Muscle layer of colon (tissue), 2 donors: ENCODE data around the gene GRIP2.

Experiments used
- H3K27ac ChIP-seq: one replicate; pipeline ENCODE4 v1.7.0; 2013; ENCODE audit warnings: low read depth, mild to moderate bottlenecking, low read length, moderate library complexity
- H3K27me3 ChIP-seq, 2 donors: one replicate each; pipeline ENCODE4 v1.7.0; 2013; ENCODE audit warnings: low read length in 2 of 2, mild to moderate bottlenecking in 2 of 2; ENCODE audit not compliant: insufficient read depth in 2 of 2, control insufficient read depth in 1 of 2
- H3K36me3 ChIP-seq: one replicate; pipeline ENCODE4 v1.7.0; 2013; ENCODE audit warnings: mild to moderate bottlenecking, low read length; ENCODE audit not compliant: insufficient read depth
- H3K4me1 ChIP-seq: one replicate; pipeline ENCODE4 v1.7.0; 2013; ENCODE audit warnings: mild to moderate bottlenecking, low read length; ENCODE audit not compliant: insufficient read depth
- H3K4me3 ChIP-seq, 2 donors: one replicate each; pipeline ENCODE4 v1.7.0; 2013; ENCODE audit warnings: low read length in 2 of 2, low read depth in 1 of 2, mild to moderate bottlenecking in 1 of 2, moderate library complexity in 1 of 2
- H3K9ac ChIP-seq: one replicate; pipeline ENCODE4 v1.7.0; 2013; ENCODE audit warnings: low read length
- H3K9me3 ChIP-seq: one replicate; pipeline ENCODE4 v1.7.0; 2013; ENCODE audit warnings: mild to moderate bottlenecking, low read length
- donor health status: abdominal sarcoma.
- donor health status: Adenocarcinoma of cecum.

The GRIP2 gene

DNA sequence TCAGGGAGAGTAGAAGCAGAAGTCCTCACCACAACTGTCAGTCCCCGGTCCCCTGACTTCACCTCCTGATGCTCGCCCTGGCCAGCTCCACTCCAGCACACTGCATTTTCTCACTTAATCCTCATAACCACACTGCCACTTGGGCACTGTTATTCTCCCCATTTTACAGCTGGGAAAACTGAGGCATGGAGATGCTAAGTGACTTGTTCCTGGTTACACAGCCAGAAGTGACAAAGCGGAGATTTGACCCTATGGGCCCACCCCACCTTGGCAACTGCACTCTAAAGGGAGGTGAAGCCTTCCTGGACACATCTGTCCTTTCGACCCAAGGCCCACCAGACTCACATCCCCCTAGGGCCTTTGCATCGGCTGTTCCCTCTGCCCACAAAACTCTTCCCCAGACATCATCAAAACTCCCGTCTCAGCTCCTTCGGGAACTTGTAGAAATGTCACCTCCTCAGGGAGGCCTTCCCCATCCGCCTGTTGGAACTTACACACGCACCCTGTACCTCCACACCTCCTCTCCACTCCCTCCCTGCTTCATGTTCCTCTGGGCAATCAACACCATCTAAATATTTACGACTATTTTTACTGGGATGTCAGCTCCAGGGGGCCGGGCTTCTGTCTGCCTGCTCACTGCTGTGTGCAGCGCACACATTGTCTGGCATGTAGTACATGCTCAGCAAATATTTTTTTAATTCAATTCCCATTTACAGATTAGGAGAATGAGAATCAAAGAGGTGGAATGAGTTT is 3.1 kb downstream of the GRIP2 start:
- peaks cover 0 to 5% of the 10 kb centered on the region in 2 donors for H3K27me3 ChIP-seq
- no peak overlapping the region for H3K27ac ChIP-seq
- no peak overlapping the region for H3K9ac ChIP-seq
- no peaks in the 10 kb centered on the region for H3K36me3 ChIP-seq
- H3K4me3 ChIP-seq, result no peak overlapping the region
- H3K9me3 ChIP-seq, result no peaks in the 10 kb centered on the region
- H3K4me1 ChIP-seq, result peaks cover 6% of the 10 kb centered on the region

DNA sequence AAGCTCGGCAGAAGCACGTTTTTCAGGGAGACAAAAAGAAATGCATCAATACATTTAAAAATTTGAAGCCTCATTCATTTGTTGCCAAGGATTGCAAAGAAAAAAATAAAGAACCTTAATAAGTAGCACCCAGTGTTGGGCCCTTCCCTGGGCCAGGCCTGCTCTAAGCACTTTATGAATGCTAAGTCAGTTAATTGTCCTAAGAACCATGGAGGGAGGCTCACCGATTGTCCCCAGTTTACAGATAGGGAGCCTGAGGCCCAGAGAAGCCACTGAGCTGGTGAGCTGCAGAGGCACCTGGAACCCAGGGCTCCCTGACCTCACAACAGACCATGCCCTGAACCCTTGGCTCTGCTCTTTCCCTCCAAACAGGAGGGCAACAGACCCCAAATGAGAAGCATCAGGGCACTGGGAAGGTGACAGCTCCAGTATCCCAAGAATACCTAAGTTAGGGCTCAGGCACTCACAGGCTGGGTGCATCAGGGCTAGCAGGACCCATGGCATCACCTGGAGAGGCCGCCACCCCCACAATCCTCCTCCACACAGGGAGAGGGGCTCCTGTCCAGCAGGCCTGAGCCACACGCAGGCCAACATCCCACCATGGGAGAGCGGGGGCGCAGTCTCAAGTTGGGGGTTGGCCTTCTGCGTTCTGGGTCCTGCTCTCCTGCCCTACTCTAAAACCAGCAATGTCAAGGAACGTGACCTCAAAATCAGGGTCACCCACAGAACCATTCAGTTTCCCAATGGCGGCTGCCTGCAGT is 3.9 kb downstream of the GRIP2 start:
- Histone ChIP-seq H3K36me3 (no peaks in the 10 kb centered on the region), H3K9ac (no peak overlapping the region), H3K4me3 (no peak overlapping the region), H3K4me1 (peaks cover 6% of the 10 kb centered on the region), H3K9me3 (no peaks in the 10 kb centered on the region), H3K27ac (no peak overlapping the region), H3K27me3 (peaks cover 0 to 5% of the 10 kb centered on the region in 2 donors)

- no peak overlapping the region for H3K27ac ChIP-seq
- no peaks in the 10 kb centered on the region for H3K9me3 ChIP-seq
- no peaks in the 10 kb centered on the region for H3K36me3 ChIP-seq
- peaks cover 6% of the 10 kb centered on the region for H3K4me1 ChIP-seq
- H3K9ac ChIP-seq, result no peak overlapping the region
- H3K4me3 ChIP-seq, result no peak overlapping the region
- H3K27me3 ChIP-seq, result peaks cover 0 to 5% of the 10 kb centered on the region in 2 donors
Measured at GRCh38 chr3:14535616-14536015, 4.5 kb downstream of the GRIP2 start.

DNA sequence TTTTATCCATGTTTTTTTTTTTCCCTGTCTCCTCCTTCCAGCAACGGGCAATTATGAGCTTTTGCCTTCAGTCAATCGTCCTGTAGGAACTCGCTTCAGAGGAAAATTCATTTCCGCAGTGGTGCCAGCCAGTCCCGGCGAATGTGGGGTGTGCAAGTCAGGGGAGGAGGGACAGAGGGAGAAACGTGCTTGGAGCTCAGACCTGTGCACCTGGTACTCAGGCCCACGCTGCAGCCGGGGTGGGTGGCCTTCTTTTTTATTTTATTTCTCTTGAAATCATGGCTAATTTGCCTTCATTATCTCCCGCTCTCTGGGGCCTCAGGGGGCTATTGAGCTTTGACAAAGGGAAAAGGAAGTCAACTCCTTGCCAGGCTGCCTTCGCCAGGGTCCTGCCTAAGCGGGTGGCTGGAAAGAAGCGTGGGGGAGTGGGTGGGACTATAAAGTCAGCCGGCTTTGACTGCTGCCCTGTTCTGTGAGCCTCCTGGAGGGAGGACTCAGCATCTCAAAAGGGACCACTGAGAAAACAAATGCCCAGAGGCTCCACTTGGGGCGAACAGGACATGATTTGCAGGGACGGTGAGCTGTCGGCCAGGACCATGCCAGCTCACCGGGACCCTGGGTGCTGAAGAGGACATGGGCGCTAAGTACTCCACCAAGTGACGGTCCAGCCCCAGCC is 5.5 kb downstream of the GRIP2 start:
- Histone ChIP-seq H3K9ac (no peak overlapping the region), H3K27me3 (no peaks in the 10 kb centered on the region), H3K36me3 (no peaks in the 10 kb centered on the region), H3K9me3 (no peaks in the 10 kb centered on the region), H3K4me3 (no peak overlapping the region), H3K4me1 (peaks cover 6% of the 10 kb centered on the region), H3K27ac (no peak overlapping the region)

- peaks cover 6% of the 10 kb centered on the region for H3K4me1 ChIP-seq
- H3K9ac ChIP-seq, result no peak overlapping the region
- H3K36me3 ChIP-seq, result no peaks in the 10 kb centered on the region
- no peak overlapping the region for H3K27ac ChIP-seq
- H3K9me3 ChIP-seq, result no peaks in the 10 kb centered on the region
- no peak overlapping the region for H3K4me3 ChIP-seq
- no peaks in the 10 kb centered on the region for H3K27me3 ChIP-seq
Measured at GRCh38 chr3:14533457-14533958, 6.6 kb downstream of the GRIP2 start.

GRCh38 chr3:14532691-14533456 is 7.3 kb downstream of the GRIP2 start:
- Histone ChIP-seq H3K27ac (no peak overlapping the region), H3K9me3 (no peaks in the 10 kb centered on the region), H3K4me1 (peaks cover 6% of the 10 kb centered on the region), H3K9ac (no peak overlapping the region), H3K27me3 (no peaks in the 10 kb centered on the region), H3K4me3 (no peak overlapping the region), H3K36me3 (no peaks in the 10 kb centered on the region)

- Histone ChIP-seq H3K9me3 (no peaks in the 10 kb centered on the region), H3K4me1 (peaks cover 6% of the 10 kb centered on the region), H3K4me3 (no peak overlapping the region), H3K36me3 (no peaks in the 10 kb centered on the region), H3K27me3 (no peaks in the 10 kb centered on the region), H3K9ac (no peak overlapping the region), H3K27ac (no peak overlapping the region)
Measured at GRCh38 chr3:14531856-14532395, 8.2 kb downstream of the GRIP2 start.

GRCh38 chr3:14528081-14528480 is 12.1 kb downstream of the GRIP2 start:
- Histone ChIP-seq H3K36me3 (no peaks in the 10 kb centered on the region), H3K9ac (no peak overlapping the region), H3K9me3 (no peaks in the 10 kb centered on the region), H3K27me3 (no peaks in the 10 kb centered on the region), H3K4me1 (peaks cover 25% of the 10 kb centered on the region), H3K27ac (no peak overlapping the region), H3K4me3 (no peak overlapping the region)

DNA sequence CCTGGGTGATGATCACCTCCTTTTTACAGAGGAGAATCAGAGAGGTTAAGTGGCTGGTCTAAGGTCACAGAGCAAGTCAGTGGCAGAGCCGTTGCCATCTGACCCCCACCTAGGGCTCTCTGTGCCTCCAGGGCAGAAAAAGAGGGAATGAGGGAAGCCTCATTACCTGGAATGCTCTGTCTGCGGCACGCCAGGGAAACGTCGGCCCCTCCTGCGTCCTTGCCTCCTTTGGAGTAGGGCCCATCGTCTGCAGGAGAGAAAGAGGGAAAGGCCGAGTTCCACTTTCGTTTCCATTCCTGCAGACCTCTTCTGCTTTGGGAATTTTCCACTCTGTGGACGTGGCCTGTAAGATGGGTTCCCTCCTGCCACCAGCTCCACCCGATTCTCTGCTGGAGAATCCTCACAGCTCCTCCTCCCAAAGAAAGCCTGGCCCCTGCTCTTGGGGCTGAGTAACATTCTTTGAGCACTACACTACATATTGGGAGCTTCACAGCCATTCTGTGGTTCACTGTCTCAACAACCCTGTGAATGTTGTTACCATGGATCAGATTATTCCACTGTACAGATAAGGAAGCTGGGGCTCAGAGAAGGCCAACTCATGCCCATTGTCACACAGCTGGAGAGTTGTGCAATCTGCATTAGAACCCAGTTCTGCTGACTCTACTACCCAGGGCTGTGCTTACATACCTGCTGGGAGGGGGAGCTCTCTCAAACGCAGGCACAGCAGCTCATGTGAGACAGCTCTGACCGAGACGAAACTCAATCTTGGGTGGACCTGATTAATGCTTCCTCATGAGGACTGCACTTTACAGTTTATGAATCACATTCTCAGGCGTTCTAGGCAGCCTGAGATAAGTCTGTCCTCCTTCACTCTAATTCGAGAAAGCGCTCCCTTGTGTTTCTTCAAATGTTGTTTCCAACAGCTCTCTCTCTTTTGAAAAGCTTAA is 14.2 kb downstream of the GRIP2 start:
- Histone ChIP-seq H3K9ac (peak overlapping the region; percentile 25), H3K27ac (peak overlapping the region; percentile 27), H3K4me3 (peak overlapping the region in 1 of 2 donors; percentile 58), H3K4me1 (peaks cover 19% of the 10 kb centered on the region), H3K36me3 (no peaks in the 10 kb centered on the region), H3K27me3 (no peaks in the 10 kb centered on the region), H3K9me3 (no peaks in the 10 kb centered on the region)
